Activated CD4-positive, alpha-beta T cell treated with anti-CD3 and anti-CD28 coated beads, Interleukin-2, amount 10 ng/mL, durations not matched to agents 7 days and 5 days (primary cell): Measurements from ENCODE around the gene ACP1. TPM values are rescaled to one million over a fixed set of nuclear protein-coding genes. Genes with fewer than 3 reads are reported as not detected.

Experiments
- total RNA-seq, 2 experiments: library from RNA; stranded (reverse); gene quantifications; one replicate each; pipeline ENCODE4 v1.2.3, GENCODE V29; 2021

Gene ACP1
- total RNA-seq, 2 experiments from 2014 or later = 85.3 to 90.8 TPM

Other genes starting within 250 kb of the ACP1 start
- under 1 TPM; 0.21 to 0.22 TPM for gene FAM110C, start 218.4 kb upstream of the ACP1 start, total RNA-seq
- gene SH3YL1, start 915 bp upstream of the ACP1 start, total RNA-seq = 10 to 100 TPM; 19.6 to 21.0 TPM
- gene ALKAL2, start 23.1 kb downstream of the ACP1 start, total RNA-seq = not detected